GM12801 (cell line): ENCODE results near the gene HADHA.

Experiments used
- TF ChIP-seq, protein P1 (sequence below): IDR thresholded peaks from one replicate; pipeline ENCODE4 v1.5.1; 2011; ENCODE audit warnings: control low read depth; ENCODE audit not compliant: insufficient read length; ENCODE audit errors: extremely low read depth

HADHA gene

DNA sequence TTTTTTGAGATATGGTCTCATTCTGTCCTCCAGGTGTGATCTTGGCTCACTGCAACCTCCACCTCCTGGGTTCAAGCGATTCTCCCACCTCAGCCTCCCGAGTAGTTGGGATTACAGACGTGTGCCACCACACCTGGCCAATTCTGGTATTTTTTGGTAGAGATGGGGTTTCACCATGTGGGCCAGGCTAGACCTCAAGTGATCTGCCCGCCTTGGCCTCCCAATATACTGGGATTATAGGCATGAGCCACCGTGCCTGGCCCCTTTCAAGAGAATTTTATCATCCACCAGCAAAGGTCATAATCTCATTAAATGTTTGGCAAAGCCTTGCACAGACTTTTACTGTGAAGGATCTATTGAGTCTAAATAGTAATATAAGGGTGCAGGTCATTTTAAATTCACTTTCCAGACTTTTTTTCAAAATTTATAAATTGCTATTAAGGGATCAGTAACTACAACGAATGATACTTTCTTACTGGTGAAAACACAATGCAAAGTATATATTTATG lies 2.5 kb downstream of the HADHA start:
- TF ChIP-seq, protein P1, sequence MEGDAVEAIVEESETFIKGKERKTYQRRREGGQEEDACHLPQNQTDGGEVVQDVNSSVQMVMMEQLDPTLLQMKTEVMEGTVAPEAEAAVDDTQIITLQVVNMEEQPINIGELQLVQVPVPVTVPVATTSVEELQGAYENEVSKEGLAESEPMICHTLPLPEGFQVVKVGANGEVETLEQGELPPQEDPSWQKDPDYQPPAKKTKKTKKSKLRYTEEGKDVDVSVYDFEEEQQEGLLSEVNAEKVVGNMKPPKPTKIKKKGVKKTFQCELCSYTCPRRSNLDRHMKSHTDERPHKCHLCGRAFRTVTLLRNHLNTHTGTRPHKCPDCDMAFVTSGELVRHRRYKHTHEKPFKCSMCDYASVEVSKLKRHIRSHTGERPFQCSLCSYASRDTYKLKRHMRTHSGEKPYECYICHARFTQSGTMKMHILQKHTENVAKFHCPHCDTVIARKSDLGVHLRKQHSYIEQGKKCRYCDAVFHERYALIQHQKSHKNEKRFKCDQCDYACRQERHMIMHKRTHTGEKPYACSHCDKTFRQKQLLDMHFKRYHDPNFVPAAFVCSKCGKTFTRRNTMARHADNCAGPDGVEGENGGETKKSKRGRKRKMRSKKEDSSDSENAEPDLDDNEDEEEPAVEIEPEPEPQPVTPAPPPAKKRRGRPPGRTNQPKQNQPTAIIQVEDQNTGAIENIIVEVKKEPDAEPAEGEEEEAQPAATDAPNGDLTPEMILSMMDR: no peak

DNA sequence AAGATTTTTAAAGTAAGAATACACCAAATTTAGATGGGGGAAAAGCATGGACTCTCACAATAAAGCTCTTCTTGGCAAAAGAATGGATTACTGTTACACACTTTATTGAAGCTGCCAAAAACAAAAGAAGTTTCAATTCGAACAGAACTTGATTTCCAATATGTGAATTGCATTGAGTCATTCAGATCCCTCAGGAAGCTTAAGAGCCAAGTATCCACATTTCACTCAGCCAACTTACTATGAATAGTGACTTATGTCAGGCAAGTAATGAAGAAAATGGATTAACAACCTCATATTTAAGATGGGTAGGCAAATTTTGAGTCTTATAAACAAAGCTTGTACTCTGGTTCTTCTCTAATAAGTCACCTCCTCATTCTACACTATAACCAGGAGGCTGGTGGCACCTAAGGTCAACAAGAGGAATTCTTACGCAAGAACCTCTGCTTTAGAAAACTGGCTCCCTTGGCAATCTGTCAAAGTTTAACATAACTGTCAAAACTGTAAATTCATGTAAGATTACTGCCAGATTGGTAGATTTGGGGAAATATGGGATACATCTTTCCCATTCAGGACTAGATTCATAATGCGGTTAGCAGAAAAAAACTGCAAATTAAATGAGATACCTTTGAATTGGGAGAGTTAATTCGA lies 6.0 kb downstream of the HADHA start:
- TF ChIP-seq, protein P1: no peak

DNA sequence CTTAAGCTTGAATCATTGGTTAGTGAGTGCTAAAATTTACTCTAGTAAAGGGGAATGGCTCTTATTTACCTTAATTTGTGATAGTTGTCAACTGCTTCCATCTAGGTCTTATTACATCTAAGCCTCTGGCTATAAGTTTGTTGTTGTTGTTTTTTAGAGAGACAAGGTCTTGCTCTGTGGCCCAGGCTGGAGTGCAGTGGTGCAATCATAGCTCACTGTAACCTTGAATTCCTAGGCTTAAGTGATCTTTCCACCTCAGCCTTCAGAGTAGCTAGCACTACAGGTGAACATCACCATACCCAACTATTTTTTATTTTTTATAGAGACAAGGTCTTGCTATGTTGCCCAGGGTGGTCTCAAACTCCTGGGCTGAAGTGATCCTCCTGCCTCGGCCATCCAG lies 6.6 kb downstream of the HADHA start:
- TF ChIP-seq, protein P1: no peak

DNA sequence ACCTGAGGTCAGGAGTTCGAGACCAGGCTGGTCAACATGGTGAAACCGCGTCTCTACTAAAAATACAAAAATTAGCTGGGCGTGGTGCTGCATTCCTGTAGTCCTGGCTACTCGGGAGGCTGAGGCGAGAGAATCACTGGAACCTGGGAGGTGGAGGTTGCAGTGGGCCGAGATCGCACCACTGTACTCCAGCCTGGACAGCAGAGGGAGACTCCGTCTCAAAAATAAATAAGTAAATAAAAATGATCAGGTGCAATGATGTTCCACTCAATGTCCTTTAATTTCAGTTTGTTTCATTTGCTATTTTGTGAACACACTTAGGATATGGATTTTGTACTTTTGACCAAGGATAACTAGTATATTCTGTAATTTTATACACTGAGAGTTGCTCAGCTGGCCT lies 9.3 kb downstream of the HADHA start:
- TF ChIP-seq, protein P1: no peak

DNA sequence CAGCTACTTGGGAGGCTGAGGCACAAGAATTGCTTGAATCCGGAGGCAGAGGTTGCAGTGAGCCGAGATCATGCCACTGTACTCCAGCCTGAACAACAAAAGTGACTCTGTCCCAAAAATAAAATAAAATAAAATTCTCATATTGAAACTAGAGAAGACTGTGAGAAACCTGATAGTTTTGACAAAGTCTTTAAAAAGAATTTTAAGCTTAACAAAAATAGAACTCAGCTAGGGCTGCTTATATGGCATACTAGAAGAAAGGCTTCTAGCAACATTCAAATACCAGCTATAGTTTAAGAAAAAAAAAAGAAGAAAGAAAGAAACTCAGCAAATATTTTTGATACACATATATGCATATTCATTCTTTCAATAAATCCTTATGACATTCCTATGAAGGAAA lies 13.6 kb downstream of the HADHA start:
- TF ChIP-seq, protein P1: no peak

DNA sequence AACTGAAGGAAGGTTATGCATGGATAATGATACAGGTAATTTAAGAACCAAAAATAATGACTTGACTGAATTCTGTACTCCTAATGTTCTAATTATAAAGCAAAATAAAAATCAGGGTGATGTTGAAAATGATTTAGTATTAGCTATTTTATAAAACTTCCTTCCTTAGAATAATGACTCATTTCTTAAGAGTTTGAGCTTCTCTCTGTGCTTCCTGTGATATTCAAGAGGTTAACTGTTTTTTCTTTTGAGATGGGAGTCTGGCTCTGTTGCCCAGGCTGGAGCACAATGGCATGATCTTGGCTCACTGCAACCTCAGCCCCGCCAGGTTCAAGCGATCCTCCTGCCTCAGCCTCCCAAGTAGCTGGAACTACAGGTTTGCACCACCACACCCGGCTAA lies 14.8 kb downstream of the HADHA start:
- TF ChIP-seq, protein P1: no peak

DNA sequence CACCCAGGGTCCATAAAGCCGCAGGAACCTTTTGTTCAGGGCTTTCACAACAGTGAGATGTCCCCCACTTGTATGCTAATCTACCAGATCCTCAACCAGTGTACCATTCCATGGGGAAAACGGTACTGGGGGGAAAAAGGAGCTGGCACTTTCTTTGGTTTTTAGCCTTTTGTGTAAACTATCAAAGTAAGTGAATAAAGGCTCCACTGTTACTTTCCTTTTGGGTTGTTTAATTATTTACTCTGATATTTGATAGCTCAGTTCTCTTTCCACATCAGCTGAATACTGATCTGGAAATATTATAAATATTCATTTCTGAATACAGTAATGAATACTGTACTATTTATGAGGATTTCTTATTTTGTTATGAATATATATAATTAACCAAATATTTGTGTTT lies 20.3 kb downstream of the HADHA start:
- TF ChIP-seq, protein P1: no peak

DNA sequence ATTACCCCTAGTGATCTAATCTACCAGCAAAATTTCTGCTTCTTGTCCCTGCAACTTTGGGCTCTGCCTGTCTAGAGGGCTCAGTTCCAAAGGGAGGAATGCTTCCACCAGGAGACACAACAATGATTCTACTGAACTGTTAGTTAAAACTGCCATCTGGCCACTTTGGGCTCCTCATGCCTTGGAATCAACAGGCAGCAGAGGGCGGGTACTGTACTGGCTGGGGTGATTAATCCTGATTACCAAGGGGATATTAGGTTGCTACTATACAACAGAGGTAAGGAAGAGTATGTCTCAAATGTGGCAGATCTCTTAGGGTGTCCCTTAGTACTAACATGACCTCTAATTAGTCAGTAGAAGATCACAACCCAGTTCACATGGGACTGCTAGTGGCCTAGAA lies 21.4 kb downstream of the HADHA start:
- TF ChIP-seq, protein P1: no peak
